DMS 273 (cell line): Measurements from ENCODE around the gene ERC1.
"Not testable (repeated sequence)": the region's sequence is repeated elsewhere in the genome, so short reads cannot be mapped to it uniquely, and the experiment has no call there.

ENCODE experiments used
- DNase-seq: peaks from one replicate; lab custom pipeline; 2025; ENCODE audit not compliant: unreplicated experiment; lab: John Stamatoyannopoulos, UW

Gene ERC1

GRCh38 chr12:1182069-1182468, 191.0 kb downstream of the ERC1 start:
- no peak for DNase-seq

DNA sequence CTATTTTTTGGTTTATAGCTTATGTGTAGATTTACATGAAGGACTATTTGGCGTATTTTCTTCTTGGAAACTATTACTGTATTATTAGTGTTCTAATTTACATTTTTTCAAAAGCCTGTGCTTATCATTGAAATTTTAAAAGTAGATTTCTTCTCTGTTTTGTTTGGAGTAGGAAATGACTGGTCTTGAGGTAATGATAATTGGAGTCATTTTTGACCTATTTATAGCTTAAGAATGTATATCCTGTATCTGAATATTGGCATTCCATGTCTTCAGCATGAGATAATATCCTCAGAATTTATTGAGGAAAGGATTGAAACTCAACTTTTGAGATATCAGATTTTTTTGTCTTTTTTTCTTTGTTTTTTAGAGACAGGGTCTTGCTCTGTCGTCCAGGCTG, 193.4 kb downstream of the ERC1 start:
- no peak for DNase-seq

DNA sequence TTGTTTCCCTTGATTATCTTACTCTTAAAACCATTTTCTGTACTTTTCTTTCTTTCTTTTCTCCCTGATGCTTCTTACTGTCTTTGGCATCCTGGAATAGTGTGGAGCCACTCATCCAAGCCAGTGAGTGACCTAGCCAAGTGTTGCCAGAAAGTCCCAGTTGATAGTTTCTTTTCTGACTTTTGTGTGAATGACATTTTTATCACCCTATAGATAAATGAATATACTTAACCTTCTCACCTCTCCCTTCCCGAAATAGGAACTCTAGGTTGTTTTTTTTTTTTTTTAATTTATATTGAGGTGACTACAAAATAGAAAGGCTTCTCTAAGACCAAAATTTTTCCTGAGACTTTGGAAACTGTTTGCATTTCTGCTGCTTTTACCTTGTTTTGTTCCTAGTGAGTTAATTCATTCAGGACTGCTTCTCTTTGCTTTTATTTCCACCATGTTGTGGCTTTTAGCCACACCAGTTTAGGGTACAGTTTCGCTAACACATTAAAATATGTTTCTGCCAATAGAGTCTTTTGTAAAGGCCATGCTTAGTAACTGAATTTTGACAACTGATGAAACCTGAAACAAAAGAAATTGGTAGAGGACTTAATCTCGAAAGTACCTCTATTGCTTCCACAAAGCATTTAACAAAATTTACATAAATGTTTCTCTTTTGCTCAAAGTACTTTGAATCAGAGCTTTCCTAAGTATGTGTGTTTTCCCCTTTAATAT, 194.6 kb downstream of the ERC1 start:
- DNase-seq = no peak

DNA sequence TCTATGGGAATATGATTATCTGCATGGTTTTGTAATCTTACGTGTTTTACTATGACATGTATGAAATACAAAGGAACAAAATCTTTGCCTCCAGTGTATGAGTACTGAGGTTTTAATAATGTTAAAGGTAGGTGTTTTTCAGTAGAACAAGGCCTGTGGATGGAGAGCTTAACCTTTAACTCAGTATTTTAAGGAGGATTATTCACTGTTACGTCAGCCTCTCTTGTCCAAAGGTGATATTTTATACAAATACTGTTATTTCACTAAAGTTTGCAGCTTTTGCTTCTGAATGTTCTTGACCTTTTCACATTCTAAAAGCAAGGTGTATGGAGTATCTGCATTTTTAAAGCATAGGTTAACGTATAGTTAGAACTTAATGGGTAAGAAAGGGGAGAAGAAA, 195.3 kb downstream of the ERC1 start:
- no peak for DNase-seq

GRCh38 chr12:1188016-1188415, 197.0 kb downstream of the ERC1 start:
- DNase-seq = no peak

DNA sequence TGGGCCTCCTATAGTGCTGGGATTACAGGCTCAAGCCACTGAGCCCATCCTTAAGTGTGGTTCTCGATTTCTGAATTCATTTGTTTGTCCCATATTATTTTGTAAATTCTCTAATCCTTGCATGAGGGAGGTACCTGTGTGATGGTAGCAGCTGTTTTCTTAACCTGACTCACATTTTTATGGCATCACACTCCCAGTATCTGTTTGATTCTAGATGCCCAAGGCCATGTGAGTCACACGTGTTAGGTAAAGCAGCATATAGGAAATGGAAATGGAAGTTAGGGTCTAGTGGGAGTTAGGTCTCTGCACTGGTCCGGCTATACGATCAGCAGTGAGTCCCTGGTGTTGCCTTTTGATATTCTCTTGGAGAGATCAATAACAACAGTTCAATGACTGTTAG, 198.1 kb downstream of the ERC1 start:
- no peak for DNase-seq

DNA sequence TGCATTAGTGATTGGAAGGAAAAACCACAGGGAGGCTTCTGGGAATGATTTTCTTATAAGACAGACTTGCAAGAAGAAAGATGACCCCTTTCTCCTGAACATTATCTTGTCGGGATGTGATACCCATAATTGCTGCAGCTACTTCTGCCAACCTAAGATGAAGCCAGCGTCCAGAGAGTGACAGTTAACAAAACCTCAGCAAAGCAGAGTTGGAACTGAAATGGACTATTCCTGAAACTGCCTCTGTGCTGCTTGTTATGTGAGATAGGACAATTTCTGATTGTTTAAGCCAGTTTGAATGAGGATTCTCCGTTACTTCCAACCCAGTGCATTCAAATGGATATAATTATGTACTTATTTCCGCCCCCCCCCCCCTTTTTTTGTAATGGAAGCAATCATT, 204.5 kb downstream of the ERC1 start:
- no peak for DNase-seq

DNA sequence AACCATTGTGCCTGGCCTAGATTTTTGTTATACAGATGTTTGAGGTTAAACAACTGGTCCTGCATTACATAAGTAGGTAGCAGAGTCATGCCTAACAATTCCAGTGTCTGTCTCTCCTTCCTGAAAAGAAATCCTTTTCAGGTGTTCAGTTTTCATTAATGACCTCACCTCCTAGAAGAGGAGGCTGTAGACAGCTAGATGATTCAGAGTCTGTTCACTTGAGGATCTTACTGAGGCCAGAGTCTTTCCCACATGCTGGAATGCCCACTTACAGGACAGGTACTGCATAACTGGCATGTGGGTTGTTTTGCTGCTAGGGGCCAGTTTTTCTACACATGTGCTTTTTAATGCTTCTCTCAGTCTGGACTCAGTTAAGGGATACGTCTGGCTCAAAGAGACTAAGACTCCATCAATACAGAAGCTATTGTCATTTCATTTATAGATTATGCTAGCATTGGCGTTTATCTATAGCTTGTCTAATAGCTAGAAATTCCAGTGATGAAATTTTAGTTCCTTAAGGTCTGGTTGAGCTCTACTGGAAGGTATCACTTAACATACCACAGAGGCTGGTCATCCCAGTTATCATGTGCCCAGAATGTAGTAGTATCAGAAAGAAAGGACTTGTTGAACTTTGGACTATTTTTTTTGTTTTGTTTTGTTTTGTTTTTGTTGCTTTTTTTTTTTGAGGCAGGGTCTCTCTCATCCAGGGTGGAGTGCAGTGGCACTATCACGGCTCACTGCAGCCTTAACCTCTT, 206.4 kb downstream of the ERC1 start:
- no peak for DNase-seq

DNA sequence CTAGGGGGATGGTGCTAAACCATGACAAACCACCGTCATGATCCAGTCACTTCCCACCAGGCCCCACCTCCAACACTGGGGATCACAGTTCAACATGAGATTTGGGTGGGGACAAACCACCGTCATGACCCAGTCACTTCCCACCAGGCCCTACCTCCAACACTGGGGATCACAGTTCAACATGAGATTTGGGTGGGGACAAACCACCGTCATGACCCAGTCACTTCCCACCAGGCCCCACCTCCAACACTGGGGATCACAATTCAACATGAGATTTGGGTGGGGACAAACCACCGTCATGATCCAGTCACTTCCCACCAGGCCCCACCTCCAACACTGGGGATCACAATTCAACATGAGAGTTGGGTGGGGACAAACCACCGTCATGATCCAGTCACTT, 207.8 kb downstream of the ERC1 start:
- not testable (repeated sequence) for DNase-seq

DNA sequence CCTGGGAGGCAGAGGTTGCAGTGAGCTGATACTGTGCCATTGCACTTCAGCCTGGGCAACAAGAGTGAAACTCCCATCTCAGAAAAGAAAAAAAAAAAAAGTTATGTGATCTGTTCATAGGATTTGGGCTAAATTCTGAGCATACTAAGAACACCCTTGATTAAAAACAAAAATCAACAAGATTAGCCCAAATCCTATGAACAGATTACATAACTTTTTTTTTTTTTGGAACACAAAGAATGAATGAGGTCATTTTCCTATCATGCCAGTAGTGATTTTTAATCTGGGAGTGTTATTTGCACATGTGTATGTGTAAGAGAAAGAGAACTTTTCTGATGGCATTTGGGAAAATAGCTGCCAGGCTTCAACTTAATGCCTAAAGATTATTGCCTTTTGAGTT, 208.7 kb downstream of the ERC1 start:
- no peak for DNase-seq

DNA sequence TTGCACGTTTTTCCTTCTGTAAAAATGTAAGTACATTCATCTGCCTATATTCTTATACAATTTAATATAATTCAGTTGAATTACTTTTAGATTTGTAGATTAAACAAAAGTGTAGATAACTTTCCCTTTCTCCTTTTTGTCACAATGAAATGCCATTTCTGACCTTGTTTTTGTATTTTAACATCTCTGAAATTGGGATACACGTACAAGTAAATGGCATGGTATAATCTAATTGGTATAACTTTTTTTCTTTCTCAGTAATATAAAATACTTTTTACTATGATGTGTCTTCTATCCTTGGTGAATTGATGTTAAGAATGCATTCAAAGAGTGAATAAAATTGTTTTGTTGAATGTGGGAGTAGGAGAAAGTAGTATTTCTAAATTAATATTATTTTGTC, 210.0 kb downstream of the ERC1 start:
- no peak for DNase-seq

GRCh38 chr12:1201886-1202285, 210.9 kb downstream of the ERC1 start:
- DNase-seq = no peak

DNA sequence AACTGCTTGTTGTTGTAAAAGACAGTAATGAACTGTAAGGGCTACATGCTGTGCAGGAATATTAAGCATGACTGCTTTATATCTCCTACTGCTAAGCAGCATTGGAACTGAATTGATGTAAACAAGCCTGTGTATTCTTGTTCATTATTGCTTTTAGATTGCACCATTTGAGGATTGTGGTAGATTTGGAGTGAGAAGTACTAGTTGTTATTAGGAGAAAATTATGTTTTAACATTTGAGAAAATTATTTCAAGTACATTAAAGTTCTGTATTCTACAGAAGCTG, 212.7 kb downstream of the ERC1 start:
- DNase-seq = no peak

DNA sequence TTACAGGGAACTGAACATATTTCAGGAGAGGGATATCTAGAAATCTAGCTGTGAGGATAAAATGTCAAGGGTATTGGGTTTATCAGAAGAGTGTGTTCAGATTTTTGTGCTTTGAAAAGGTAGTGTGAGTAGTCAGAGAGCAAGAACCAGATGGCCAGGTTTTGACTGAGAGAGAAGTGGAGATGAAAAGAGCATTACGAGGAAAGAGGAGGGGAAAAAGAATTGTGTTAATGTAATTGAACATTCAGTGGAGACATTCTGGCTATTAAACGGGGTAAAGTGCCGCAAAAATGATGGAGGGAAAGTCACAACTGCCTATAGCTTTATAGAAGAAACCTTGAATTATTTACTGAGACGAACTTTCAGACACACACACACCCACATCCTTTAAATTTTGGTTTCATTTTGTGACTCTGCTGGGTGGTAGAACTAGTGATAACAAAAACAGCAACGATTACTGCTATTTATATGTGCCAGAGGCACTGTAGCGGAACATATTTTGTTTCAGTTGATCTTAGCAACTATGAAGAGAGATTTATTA, 213.6 kb downstream of the ERC1 start:
- DNase-seq = peak; percentile 6

GRCh38 chr12:1205512-1206060, 214.6 kb downstream of the ERC1 start:
- no peak for DNase-seq

DNA sequence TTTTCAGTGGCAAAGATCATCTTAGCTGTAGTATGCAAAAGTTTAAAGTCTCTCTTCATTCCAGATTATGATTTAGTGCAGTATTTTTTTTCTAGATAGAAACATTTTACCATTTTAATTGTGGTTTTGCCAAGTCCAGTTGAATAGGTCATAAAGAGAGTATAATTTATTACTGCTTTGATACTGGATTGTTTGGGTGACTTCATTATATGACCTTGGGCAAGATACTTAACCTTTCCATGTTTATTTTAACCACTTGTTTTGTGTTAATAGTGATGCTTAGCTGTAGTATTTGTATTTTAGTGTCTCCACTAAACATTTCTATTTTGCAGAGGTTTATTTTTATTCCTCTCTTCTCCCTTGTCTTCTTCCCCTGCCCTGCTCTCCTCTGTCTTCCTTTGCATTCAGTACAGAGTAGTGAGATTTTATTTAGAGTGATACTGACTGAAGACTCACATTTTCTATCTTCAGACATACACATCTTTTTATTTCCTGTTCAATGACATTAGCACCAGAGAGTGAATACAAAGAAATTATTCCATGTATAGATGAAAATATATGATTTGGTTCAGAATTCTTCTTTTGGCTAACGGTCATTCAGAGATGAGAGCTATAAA, 215.2 kb downstream of the ERC1 start:
- no peak for DNase-seq

DNA sequence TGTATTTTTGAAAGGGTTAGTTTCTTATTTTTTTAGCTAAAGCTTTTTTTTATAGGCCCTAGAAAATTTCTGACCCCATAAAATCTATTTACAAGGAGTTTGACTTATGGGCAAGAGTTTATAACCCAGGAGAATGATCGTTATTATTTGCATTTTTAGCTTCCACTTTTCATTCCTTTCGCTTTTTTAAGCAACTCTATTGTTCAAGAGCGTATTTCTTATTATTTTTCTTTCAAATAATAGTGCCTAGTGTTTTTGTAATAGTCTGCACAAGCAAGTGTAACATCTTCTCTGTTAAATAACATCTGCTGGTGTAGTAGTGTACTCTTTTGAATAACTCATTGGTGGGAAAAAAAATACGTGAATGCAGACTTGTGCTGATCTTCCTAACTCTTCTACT, 216.3 kb downstream of the ERC1 start:
- DNase-seq = no peak

DNA sequence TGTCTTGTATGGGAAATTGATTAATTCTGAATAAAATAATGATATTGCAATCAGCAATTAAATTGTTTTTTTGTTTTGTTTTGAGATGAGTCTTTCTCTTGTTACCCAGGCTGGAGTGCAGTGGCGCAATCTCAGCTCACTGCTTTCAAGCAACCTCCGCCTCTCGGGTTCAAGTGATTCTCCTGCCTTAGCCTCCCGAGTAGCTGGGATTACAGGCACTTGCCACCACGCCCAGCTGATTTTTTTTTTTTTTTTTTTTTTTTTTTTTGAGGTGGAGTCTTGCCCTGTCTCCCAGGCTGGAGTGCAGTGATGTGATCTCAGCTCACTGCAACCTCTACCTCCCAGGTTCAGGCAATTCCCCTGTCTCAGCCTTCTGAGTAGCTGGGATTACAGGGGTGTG, 217.7 kb downstream of the ERC1 start:
- DNase-seq = not testable (repeated sequence)

DNA sequence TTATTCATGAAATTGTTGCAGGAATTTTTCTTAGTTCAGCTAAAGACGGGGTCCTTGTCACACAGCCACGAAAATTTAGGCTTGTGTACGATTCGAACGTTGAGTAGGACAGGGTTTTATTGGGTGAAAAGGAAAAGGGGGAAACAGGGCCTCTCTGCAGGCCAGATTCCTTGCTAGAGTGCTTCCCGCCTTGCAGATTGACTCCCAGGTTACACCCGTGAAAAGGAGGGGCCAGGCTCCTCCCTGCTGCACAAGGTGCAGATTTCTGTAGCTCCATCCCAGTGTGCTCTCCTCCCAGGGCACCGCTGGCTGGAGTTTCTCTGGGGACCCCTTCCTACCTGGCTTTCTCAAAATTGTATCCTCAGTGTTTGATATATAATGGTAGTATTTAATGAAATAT, 221.5 kb downstream of the ERC1 start:
- no peak for DNase-seq

DNA sequence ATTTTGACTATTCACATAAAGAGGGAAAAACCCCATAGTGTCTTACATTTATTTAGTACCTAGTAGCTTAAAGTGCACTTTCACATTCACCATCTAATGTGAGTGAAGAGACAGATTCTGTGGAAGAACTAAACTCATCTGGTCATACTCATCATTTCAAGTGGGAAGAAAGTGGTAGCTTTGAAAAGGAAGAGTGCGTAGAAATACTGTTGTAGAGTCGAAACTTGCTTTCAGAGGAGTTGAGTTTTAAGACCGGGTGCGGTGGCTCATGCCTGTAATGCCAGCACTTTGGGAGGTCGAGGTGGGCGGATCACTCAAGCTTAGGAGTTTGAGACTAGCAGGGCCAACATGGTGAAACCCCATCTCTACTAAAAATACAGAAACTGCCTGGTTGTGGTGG, 222.2 kb downstream of the ERC1 start:
- DNase-seq = no peak

DNA sequence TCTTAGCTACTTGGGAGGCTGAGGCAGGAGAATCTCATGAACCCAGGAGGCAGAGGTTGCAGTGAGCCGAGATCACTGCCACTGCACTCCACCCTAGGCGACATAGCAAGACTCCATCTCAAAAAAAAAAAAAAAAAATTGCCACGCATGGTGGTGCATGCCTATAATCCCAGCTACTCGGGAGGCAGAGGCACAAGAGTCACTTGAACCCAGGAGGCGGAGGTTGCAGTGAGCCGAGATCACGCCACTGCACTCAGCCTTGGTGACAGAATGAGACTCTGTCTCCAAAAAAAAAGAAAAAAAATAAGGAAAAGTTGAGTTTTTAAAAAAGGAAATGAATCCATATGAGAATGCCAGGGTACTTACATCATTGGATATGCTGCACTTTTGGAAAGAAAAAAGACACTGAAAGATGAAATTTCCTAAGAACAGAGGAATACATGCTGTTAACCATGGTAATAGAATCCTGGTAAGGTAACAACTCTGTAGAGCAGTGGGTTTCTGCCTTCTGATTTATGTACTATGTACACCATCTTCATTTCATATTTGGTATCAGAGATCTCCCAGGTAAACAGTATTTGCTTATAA, 222.7 kb downstream of the ERC1 start:
- DNase-seq = no peak

DNA sequence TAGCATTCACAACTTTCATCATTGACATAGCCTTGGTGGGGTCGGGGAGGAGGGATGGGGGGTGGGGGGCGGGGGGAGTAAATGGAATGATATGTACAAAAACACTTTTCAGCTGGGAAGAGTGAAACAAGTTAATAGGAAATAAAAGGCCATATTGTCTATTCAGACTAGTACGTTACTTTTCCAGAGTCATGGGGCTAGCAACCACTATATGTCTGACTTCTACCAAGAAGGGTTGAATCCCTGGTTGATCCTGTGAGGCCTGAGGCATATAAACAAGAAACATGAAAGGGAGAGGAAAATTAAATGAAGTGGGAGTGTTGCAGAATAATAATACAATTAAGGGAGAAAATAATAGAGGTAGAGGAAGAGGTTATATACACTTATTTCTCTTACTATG, 225.5 kb downstream of the ERC1 start:
- DNase-seq = no peak
